ENCODE results near the gene MYOZ2.

MYOZ2 gene

DNA sequence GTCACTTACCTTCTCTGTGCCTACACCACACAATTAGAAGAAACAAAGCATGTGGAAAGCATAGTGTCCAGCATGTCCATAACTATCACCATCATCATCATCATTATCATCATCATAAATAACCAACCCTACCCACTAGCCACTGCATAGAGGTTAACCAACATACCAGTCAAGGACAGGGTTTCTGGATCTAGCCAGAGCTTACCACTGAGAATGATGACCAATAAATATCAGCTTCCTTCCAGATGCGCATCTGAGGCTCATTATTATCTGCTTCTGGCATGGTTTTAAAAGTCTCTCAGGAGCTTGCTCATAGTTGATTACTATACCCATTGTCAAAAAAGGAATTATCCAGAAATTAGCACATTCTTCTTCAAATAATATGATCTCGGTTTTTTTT is 25.5 kb upstream of the MYOZ2 start:
- H3K4me3 ChIP-seq (ENCODE audit: low read depth, low read length) = no peak overlapping the region
- TF ChIP-seq, protein P1, sequence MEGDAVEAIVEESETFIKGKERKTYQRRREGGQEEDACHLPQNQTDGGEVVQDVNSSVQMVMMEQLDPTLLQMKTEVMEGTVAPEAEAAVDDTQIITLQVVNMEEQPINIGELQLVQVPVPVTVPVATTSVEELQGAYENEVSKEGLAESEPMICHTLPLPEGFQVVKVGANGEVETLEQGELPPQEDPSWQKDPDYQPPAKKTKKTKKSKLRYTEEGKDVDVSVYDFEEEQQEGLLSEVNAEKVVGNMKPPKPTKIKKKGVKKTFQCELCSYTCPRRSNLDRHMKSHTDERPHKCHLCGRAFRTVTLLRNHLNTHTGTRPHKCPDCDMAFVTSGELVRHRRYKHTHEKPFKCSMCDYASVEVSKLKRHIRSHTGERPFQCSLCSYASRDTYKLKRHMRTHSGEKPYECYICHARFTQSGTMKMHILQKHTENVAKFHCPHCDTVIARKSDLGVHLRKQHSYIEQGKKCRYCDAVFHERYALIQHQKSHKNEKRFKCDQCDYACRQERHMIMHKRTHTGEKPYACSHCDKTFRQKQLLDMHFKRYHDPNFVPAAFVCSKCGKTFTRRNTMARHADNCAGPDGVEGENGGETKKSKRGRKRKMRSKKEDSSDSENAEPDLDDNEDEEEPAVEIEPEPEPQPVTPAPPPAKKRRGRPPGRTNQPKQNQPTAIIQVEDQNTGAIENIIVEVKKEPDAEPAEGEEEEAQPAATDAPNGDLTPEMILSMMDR (IDR thresholded peaks at IDR 0.05; ENCODE audit: insufficient read depth, low read depth, low read length, missing control alignments) = no peak
- DNase-seq (ENCODE audit: low read depth) = no peak

DNA sequence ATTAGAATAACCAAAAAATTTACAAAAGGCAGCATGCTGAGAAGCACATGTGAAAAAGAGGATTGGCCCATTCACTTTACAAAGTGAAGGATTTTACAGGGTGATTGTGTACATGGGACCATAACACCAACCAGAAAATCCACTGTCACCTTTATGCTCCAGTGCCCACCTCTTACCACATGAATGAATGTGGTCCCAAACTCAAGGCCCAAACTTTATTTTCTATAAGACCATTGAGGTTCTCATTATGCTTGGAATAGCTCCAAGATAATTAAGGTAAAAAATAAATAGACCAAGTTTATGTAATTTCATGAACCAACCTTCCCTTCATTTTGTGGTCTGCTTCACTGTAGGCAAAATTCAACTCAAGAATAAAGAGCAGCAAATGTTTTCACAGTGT is 24.3 kb upstream of the MYOZ2 start:
- H3K4me3 ChIP-seq (ENCODE audit: low read depth, low read length) = no peak overlapping the region
- TF ChIP-seq, protein P1 (IDR thresholded peaks at IDR 0.05; ENCODE audit: insufficient read depth, low read depth, low read length, missing control alignments) = no peak
- no peak for DNase-seq (ENCODE audit: low read depth)

DNA sequence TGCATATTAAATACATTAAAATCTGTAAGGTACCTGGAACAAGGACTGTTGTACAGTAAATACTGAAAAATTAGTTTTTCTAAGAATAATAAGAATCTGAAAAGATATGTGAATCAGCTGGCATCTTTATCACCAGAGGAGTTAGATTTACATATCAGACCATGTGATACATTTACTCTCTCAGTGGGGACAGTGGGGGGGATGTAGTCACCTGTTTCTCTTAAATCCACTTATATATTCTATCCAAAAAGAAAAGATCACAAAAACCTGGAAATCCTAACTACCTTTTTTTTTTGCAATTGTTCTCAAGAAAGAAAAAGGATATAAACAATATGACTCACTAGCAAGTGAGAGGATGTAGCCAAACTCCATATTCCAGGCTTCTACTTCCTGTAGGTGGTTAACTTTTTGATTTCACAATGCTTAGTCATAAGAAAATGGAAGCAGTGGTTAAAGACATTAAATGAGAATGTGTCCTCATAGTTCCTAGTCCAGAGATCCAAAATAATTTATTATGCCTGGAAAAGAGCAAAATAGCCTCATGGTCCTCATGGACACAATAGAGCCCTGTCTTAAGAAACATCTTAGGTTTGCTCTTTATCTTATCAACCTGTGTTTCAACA is 22.5 kb upstream of the MYOZ2 start:
- TF ChIP-seq, protein P1 (IDR thresholded peaks at IDR 0.05; ENCODE audit: insufficient read depth, low read depth, low read length, missing control alignments) = no peak
- DNase-seq (ENCODE audit: low read depth) = no peak

DNA sequence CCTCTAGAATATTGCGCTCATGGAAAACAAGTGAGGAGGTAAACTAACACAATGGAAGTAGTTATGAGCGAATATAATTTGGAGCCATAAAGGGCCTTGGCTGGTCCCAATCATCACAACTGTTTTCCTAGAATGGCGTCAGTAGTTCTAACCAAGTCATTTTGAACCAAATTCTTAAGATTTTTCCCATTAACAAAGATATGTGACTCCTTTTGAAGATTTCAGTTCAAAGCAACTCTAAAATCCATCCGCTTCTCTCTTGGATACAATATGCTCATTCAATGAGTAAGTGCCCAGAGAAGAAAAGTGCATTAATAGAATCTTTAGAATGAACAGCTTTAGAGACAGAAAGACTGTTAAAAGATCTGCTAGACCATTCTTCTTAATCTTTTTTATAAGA is 19.6 kb upstream of the MYOZ2 start:
- H3K4me3 ChIP-seq (ENCODE audit: low read depth, low read length) = no peak overlapping the region
- DNase-seq (ENCODE audit: low read depth) = no peak
- TF ChIP-seq, protein P1 (IDR thresholded peaks at IDR 0.05; ENCODE audit: insufficient read depth, low read depth, low read length, missing control alignments) = no peak

More for the DNA sequence above, 22.5 kb upstream of the MYOZ2 start:
- H3K4me3 ChIP-seq (ENCODE audit: low read depth, low read length) = no peak overlapping the region

DNA sequence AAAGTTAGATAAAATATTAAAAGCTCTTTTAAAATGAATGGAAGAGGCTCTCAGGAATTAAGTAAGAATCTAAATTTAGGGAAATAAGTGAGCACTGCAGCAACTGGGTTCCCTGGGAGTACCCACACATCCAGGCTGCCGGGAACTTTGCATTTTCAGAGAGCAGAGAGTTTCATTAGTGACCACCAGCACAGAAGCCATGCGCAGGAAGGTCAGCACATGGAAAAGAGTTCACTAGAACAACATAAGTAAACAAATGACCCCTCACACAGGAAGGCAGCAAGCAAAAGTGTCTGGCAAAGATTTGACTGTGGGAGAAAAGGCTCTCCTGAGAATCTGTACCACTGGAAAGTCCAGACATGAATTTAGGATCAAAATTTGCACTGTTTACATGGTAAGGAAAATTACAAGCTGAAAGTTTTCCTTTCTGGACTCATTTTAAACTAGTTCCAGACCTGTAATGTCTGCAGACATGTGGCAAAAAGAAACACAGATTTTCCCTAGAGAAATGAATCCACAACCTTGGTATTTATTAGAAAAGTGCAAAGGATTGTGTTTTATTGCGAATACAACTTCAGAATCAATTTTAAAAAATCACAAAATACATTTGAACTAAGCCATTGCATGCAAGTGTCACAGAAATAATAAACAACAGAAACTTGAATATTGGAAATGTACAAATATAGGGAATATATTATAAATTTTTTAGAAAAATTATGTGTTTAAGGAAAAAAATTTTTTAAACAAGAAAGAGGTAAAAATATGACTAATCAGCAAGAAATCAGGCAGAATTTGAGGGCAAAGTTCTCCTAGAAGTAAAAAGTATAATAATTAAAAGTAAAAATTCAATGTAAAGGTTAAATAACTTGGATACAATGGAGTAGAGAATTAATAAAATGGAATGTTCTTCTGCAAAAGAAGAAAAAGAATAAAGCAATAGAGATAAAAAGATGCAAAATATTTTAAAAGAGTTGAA is 18.4 kb upstream of the MYOZ2 start:
- no peak for DNase-seq (ENCODE audit: low read depth)

DNA sequence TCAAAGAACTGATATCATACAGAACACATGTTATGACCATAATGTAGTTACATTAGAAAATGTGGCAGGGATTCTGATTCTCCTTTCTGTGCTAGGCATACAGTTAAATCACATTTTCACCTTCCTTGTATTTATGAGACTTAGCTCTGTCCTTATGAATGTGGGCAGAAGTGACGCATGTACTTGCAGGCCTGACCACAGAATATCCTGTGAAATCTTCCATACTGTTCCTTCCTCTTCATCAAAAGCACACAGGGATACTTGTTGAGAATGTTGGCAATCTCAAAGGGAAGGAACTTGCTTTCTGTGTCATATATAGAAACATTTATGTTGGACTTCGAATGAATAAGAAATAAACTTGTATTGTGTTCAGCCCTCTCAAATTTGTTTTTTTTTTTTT is 17.2 kb upstream of the MYOZ2 start:
- TF ChIP-seq, protein P1 (IDR thresholded peaks at IDR 0.05; ENCODE audit: insufficient read depth, low read depth, low read length, missing control alignments) = no peak
- H3K4me3 ChIP-seq (ENCODE audit: low read depth, low read length) = no peak overlapping the region
- no peak for DNase-seq (ENCODE audit: low read depth)

More for the DNA sequence above, 18.4 kb upstream of the MYOZ2 start:
- H3K4me3 ChIP-seq (ENCODE audit: low read depth, low read length) = no peak overlapping the region
- TF ChIP-seq, protein P1 (IDR thresholded peaks at IDR 0.05; ENCODE audit: insufficient read depth, low read depth, low read length, missing control alignments) = no peak
